HG02840 (cell line): ENCODE measurements around the gene FBXL16.

ENCODE experiments used
- ATAC-seq: cut with Tn5 transposase; IDR thresholded peaks from one replicate; pipeline ENCODE4 v1.9.1; 2021; ENCODE audit warnings: mild to moderate bottlenecking, moderate library complexity, moderate number of reproducible peaks; ENCODE audit not compliant: unreplicated experiment, low FRiP score

Gene FBXL16

GRCh38 chr16:668519-669171 lies 37.0 kb downstream of the FBXL16 start:
- peak; percentile 15 for ATAC-seq

- peak; percentile 72 for ATAC-seq
These were observed 37.7 kb downstream of the FBXL16 start, which contains the start of gene RHOT2 for GRCh38 chr16:667780-668518. Gene RHOT2, plus strand, starts transcription at chr16:668132. Its CDS starts 68 bp downstream, at chr16:668200.

- ATAC-seq: no peak
These were observed 38.4 kb downstream of the FBXL16 start for GRCh38 chr16:667113-667779.

- ATAC-seq: no peak
These were observed 39.0 kb downstream of the FBXL16 start for GRCh38 chr16:666572-666971.

GRCh38 chr16:662597-662996 lies 43.0 kb downstream of the FBXL16 start:
- no peak for ATAC-seq

GRCh38 chr16:662095-662494 lies 43.5 kb downstream of the FBXL16 start:
- ATAC-seq: no peak

DNA sequence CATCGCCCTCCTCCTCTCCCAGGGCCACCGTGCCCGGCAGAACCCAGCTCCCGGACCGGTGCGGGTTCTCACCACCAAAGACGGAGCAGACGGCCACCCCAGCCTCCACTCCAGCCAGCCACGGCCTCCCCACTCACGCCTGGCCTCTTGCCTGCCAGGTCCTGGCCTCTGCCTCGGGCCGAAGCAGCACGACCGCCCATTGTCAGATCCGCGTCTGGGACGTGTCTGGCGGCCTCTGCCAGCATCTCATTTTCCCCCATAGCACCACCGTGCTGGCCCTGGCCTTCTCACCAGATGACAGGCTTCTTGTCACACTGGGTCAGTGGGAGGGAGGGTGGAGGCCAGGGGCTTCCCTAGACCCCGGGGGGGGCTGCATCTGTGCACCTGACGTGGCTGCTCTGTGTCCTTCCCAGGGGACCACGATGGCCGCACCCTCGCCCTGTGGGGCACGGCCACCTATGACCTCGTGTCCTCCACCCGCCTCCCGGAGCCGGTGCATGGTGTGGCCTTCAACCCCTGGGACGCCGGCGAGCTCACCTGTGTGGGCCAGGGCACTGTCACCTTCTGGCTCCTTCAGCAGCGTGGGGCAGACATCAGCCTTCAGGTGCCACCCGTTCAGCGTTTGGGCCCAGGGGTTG lies 44.3 kb downstream of the FBXL16 start:
- no peak for ATAC-seq

DNA sequence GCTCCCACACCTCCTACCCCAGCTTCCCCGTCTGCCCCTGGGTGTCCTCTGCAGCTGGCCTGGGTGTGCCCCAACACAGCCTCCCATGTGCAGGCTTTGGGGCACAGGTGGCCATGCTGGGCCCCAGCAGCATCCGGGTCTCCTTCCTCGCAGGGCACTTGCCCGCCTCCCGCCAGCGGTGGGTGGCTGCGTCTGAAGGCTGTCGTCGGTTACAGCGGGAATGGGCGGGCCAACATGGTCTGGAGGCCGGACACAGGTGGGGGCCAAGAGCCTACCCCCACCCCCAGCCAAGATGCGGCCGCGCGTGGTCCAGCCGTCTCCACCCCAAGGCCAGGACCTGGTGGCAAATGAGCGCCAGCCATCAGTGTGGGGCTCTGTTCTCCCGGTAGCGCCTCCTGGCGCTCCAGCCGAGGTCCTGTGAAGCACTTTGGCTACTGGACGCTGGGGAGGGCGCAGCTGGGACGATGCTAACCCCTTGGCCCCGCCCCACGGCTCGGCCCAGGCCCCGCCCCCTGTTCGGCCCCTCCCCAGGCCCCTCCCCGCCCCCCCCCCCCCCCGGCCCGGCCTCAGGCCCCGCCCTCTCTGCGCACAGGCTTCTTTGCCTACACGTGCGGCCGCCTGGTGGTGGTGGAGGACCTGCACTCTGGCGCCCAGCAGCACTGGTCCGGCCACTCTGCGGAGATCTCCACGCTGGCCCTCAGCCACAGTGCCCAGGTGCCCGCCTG lies 45.0 kb downstream of the FBXL16 start:
- ATAC-seq: no peak

DNA sequence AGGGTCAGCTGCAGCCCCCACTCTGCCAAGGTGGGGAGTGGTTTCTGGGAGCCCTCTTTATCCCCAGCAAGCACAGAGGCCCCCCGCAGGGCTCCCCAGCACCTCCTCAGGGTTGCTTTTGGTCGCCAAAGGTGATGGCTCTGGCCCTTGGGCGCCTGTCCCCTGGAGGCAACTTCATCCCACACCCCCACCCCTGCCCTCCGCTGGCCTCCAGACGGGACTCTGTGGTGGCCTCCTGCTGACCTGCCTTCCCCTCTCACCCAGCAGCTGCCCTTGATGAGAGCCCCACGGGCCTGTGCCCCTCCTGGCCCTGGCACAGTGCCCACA lies 45.5 kb downstream of the FBXL16 start:
- no peak for ATAC-seq

- ATAC-seq: no peak
These were observed 46.0 kb downstream of the FBXL16 start for GRCh38 chr16:659618-660017.

GRCh38 chr16:658679-659571 lies 46.7 kb downstream of the FBXL16 start:
- ATAC-seq: no peak

- ATAC-seq: no peak
These were observed 48.1 kb downstream of the FBXL16 start for GRCh38 chr16:657487-657886.

GRCh38 chr16:654034-654433 lies 51.6 kb downstream of the FBXL16 start:
- ATAC-seq: no peak

DNA sequence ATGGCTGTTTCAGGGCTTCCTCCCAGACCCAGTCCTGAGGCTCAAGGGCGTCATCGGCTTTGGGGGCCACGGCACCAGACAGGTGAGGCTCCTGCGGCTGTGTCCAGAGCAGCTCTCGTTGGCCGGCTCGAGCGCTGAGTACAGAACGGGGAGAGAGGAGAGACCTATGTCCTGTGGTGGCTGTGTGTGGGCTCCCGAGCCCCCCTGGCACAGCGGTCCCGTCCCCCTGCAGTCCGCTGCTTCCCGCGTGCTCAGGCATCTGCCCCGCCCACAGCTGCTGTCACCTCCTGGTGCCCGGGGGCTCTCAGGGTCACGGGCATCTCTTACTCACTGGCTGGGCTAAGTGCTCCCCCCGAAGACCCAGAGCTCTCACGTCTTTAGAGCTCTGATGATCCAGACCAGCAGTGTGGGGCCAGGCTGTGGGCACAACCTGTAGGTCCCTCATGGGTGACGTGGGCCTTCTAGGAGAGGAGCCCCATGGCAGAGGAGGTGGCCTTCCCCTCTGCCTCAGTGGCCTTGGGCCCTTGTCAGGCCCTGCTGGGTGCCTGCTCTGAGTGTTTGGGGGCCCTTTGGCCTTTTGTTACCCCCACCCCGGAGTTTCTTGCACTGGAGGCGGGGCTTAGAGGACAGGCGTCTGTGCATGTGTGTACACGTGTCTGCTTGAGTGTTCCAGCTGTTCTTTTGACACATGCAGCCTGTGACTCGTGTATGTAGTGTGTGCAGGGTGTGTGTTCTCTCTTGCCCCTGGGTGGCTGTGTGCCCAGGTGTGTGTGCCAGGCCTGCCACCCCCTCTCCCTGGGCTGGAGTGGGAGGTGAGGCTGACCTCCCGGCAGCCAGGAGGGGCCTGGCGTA lies 52.9 kb downstream of the FBXL16 start:
- ATAC-seq: no peak

DNA sequence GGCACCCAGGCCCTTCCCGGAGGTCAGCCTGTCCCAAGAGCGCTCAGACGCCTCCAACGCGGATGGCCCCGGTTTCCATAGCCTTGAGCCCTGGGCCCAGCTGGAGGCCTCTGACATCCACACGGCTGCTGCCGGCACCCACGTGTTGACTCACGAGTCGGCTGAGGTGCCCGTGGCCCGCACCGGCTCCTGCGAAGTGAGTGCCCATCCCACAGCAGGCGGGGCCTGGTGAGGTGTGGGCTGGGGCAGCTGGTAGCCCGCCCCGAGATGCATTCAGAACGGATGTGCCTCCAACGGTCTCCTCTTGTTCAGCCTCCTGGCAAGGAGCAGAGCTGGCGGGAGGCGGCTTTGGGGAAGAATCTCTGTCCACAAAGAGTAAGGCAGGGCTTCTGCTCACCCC lies 53.8 kb downstream of the FBXL16 start:
- ATAC-seq: no peak

GRCh38 chr16:649631-650030 lies 56.0 kb downstream of the FBXL16 start:
- no peak for ATAC-seq

- peak; percentile 72 for ATAC-seq
These were observed 56.6 kb downstream of the FBXL16 start, which contains the start of gene WDR90 for GRCh38 chr16:648781-649589. Gene WDR90, plus strand, starts transcription at chr16:649365. Its CDS starts 52 bp downstream, at chr16:649417.
